GM19025 (cell line): ENCODE results near the gene ADGRV1.

ENCODE experiments used
- ATAC-seq: cut with Tn5 transposase; IDR thresholded peaks from one replicate; pipeline ENCODE4 v1.9.1; 2021; ENCODE audit warnings: mild to moderate bottlenecking, low read depth, moderate library complexity; ENCODE audit not compliant: unreplicated experiment

Gene ADGRV1

DNA sequence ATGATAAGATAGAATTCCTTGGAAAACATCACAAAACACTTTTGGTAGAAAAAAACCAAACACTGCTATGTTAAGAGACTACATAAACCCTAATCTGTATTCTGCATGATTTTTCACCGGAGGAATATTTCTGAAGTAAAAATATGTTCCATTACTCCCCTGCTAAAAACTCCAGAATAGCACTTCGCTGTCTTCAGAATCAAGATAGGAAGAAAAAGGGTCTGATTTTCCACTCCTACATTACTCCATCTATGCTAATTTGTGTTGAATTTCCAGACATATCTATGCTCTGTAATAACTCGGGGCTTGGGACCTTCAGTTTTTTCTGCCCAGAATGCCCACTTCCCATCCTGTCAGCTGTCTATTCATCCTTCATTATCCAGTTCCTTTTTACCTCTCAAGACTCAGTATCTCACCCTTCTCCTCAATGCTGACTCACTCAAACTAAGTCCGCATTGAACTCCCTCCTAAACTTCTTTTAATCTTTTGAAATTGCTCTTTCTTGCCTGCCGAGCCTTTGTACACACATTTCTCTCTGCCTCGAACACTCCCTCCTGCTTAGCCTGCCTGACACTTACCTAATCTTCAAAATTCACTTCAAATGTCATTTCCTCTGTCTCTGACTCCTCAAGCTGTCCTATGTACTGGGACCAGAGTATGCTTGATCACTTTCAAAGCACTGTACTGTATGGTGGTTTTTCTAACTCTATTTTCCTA is 653.6 kb downstream of the ADGRV1 start:
- ATAC-seq, result no peak

GRCh38 chr5:91212714-91213092 is 654.1 kb downstream of the ADGRV1 start:
- no peak for ATAC-seq
